A673 (cell line): ENCODE results near the gene CLSTN2.

Source experiments
- CTCF ChIP-seq: fragments of 300-800, 200-600 bp; sonication (generic); conservative IDR thresholded peaks from 2 replicates; pipeline ENCODE4 v1.5.1; 2017; ENCODE audit warnings: low read depth, mild to moderate bottlenecking, antibody characterized with exemption, low read length, moderate library complexity, mixed read lengths
- EZH2 ChIP-seq: fragments of 200-600 bp; sonication (generic); IDR thresholded peaks from 2 replicates; pipeline ENCODE4 v1.6.1; 2017; ENCODE audit warnings: borderline replicate concordance, low read depth, mild to moderate bottlenecking, mixed read lengths, antibody characterized with exemption, low read length; ENCODE audit not compliant: poor library complexity, severe bottlenecking

GRCh38 chr3:140626856-140627255, 691.9 kb downstream of the CLSTN2 start:
- TF ChIP-seq CTCF: no peak
- TF ChIP-seq EZH2: no peak
